Activated CD8-positive, alpha-beta memory T cell treated with anti-CD3 and anti-CD28 coated beads, Interleukin-2, amount 10 ng/mL, durations not matched to agents 7 days and 5 days (primary cell): ENCODE data around the gene NDUFA13. TPM values are rescaled to one million over a fixed set of nuclear protein-coding genes. Genes with fewer than 3 reads are reported as not detected.
A peak's percentile ranks its signal among the peaks of the same experiment; 100 is the strongest.

ENCODE experiments used
- ATAC-seq: fragments of 150-1000 bp; cut with Tn5 transposase; one replicate; pipeline ENCODE4 v1.10.0; 2021; ENCODE audit warnings: moderate library complexity
- CTCF ChIA-PET: fragments of 350-600 bp; sonication (Branson Sonifier 250); formaldehyde crosslinking; loops from one replicate; lab custom pipeline; 2021; ENCODE audit warnings: antibody characterized with exemption; lab: Charles Lee
- DNase-seq: peaks from one replicate; pipeline ENCODE4 v3.0.0-alpha.2; 2020
- H3K27ac Mint-ChIP-seq: one replicate; pipeline ENCODE4 v1.8.0; 2021; ENCODE audit warnings: mild to moderate bottlenecking, mixed read lengths
- H3K27me3 Mint-ChIP-seq: one replicate; pipeline ENCODE4 v1.8.0; 2021; ENCODE audit warnings: mixed read lengths
- H3K36me3 Mint-ChIP-seq: one replicate; pipeline ENCODE4 v1.8.0; 2021; ENCODE audit warnings: mild to moderate bottlenecking, mixed read lengths
- H3K4me1 Mint-ChIP-seq: one replicate; pipeline ENCODE4 v1.8.0; 2021; ENCODE audit warnings: mixed read lengths
- H3K4me3 Mint-ChIP-seq: one replicate; pipeline ENCODE4 v1.8.0; 2021; ENCODE audit warnings: mild to moderate bottlenecking, moderate library complexity, mixed read lengths
- H3K9me3 Mint-ChIP-seq: one replicate; pipeline ENCODE4 v1.8.0; 2022; ENCODE audit warnings: low read depth, mixed read lengths
- total RNA-seq, 2 experiments: library from RNA; stranded (reverse); gene quantifications; one replicate each; pipeline ENCODE4 v1.2.3, GENCODE V29; 2021

Gene NDUFA13
- total RNA-seq, 2 experiments from 2014 or later: 372 to 417 TPM

- no peak overlapping the region for H3K27ac Mint-ChIP-seq
These were observed 9.4 kb upstream of the NDUFA13 start for GRCh38 chr19:19506592-19506991.

GRCh38 chr19:19507354-19507753 lies 8.7 kb upstream of the NDUFA13 start:
- CTCF ChIA-PET: interaction anchor here (0.8 kb wide), 1 partner anchor 9 kb away, joined by 3 read pairs; the partner anchor contains the start of gene NDUFA13
- DNase-seq: no peak
- Mint-ChIP-seq H3K4me3 (no peak overlapping the region), H3K36me3 (peaks cover 26% of the 10 kb centered on the region), H3K9me3 (no peaks in the 10 kb centered on the region), H3K27ac (no peak overlapping the region), H3K4me1 (no peaks in the 10 kb centered on the region), H3K27me3 (no peaks in the 10 kb centered on the region)
- no peak for ATAC-seq

More at GRCh38 chr19:19506592-19506991, 9.4 kb upstream of the NDUFA13 start:
- CTCF ChIA-PET: interaction anchor here (0.8 kb wide), 1 partner anchor 9 kb away, joined by 3 read pairs; the partner anchor contains the start of gene NDUFA13
- H3K4me1 Mint-ChIP-seq: no peaks in the 10 kb centered on the region
- no peaks in the 10 kb centered on the region for H3K9me3 Mint-ChIP-seq
- H3K36me3 Mint-ChIP-seq: peaks cover 31% of the 10 kb centered on the region
- no peak overlapping the region for H3K4me3 Mint-ChIP-seq
- no peaks in the 10 kb centered on the region for H3K27me3 Mint-ChIP-seq
- ATAC-seq (no peak), DNase-seq (no peak)

GRCh38 chr19:19508217-19508616 lies 7.8 kb upstream of the NDUFA13 start:
- Mint-ChIP-seq H3K27me3 (no peaks in the 10 kb centered on the region), H3K36me3 (peaks cover 21% of the 10 kb centered on the region), H3K4me3 (no peak overlapping the region), H3K4me1 (no peaks in the 10 kb centered on the region), H3K27ac (no peak overlapping the region), H3K9me3 (no peaks in the 10 kb centered on the region)
- DNase-seq: no peak
- no peak for ATAC-seq
- CTCF ChIA-PET: interaction anchor here (0.8 kb wide), 1 partner anchor 18 kb away, joined by 3 read pairs; no protein-coding TSS in a partner anchor

- Mint-ChIP-seq H3K36me3 (peaks cover 19% of the 10 kb centered on the region), H3K27ac (no peak overlapping the region), H3K4me1 (peaks cover under 1% of the 10 kb centered on the region), H3K27me3 (no peaks in the 10 kb centered on the region), H3K4me3 (no peak overlapping the region), H3K9me3 (no peaks in the 10 kb centered on the region)
- DNase-seq (no peak), ATAC-seq (no peak)
- CTCF ChIA-PET: interaction anchor here (1.6 to 2.3 kb wide), 2 partner anchors 20 to 44 kb away, joined by 4 to 12 read pairs; no protein-coding TSS in a partner anchor
These were observed 5.6 kb upstream of the NDUFA13 start for GRCh38 chr19:19510432-19510831.

- H3K9me3 Mint-ChIP-seq: no peaks in the 10 kb centered on the region
- no peak overlapping the region for H3K4me3 Mint-ChIP-seq
- H3K36me3 Mint-ChIP-seq: peaks cover 12% of the 10 kb centered on the region
- CTCF ChIA-PET: interaction anchor here (1.1 kb wide), 1 partner anchor 23 kb away, joined by 3 read pairs; no protein-coding TSS in a partner anchor
- no peaks in the 10 kb centered on the region for H3K27me3 Mint-ChIP-seq
- H3K27ac Mint-ChIP-seq: no peak overlapping the region
- no peak for DNase-seq
- peaks cover 18% of the 10 kb centered on the region for H3K4me1 Mint-ChIP-seq
- no peak for ATAC-seq
These were observed 2.3 kb upstream of the NDUFA13 start for GRCh38 chr19:19513682-19514081.

GRCh38 chr19:19514215-19514657 lies 1.8 kb upstream of the NDUFA13 start:
- no peaks in the 10 kb centered on the region for H3K27me3 Mint-ChIP-seq
- H3K4me3 Mint-ChIP-seq: no peak overlapping the region
- no peak overlapping the region for H3K27ac Mint-ChIP-seq
- no peak for ATAC-seq
- no peak for DNase-seq
- peaks cover 21% of the 10 kb centered on the region for H3K4me1 Mint-ChIP-seq
- H3K9me3 Mint-ChIP-seq: no peaks in the 10 kb centered on the region
- peaks cover 14% of the 10 kb centered on the region for H3K36me3 Mint-ChIP-seq
- CTCF ChIA-PET: interaction anchor here (1.1 kb wide), 1 partner anchor 23 kb away, joined by 3 read pairs; no protein-coding TSS in a partner anchor

- Mint-ChIP-seq H3K9me3 (no peaks in the 10 kb centered on the region), H3K4me1 (peaks cover 24% of the 10 kb centered on the region), H3K4me3 (peak within 1 kb of the TSS; percentile 92), H3K27me3 (no peaks in the 10 kb centered on the region), H3K27ac (peak within 1 kb of the TSS; percentile 94), H3K36me3 (peaks cover 22% of the 10 kb centered on the region)
- DNase-seq (no peak), ATAC-seq (no peak)
- CTCF ChIA-PET: interaction anchor here (1.0 to 2.3 kb wide), 10 partner anchors 8 to 153 kb away, joined by 3 to 8 read pairs (median 4); partner anchors contain the start of gene GMIP
These were observed 964 bp upstream of the NDUFA13 start, which contains the start of gene TSSK6 for GRCh38 chr19:19514881-19515641. Gene TSSK6, minus strand, starts transcription at chr19:19515548. Its CDS starts 121 bp downstream, at chr19:19515427.

- peak overlapping the region; percentile 94 for H3K27ac Mint-ChIP-seq
These were observed 1.2 kb downstream of the NDUFA13 start for GRCh38 chr19:19517235-19517619.

GRCh38 chr19:19520989-19521388 lies 5.0 kb downstream of the NDUFA13 start:
- no peak for ATAC-seq
- no peaks in the 10 kb centered on the region for H3K27me3 Mint-ChIP-seq
- H3K4me1 Mint-ChIP-seq: peaks cover 40% of the 10 kb centered on the region
- no peak for DNase-seq
- no peak overlapping the region for H3K27ac Mint-ChIP-seq
- H3K9me3 Mint-ChIP-seq: no peaks in the 10 kb centered on the region
- peaks cover 28% of the 10 kb centered on the region for H3K36me3 Mint-ChIP-seq
- CTCF ChIA-PET: interaction anchor here (2.7 kb wide), 1 partner anchor 11 kb away, joined by 11 read pairs; no protein-coding TSS in a partner anchor
- no peak overlapping the region for H3K4me3 Mint-ChIP-seq

More at GRCh38 chr19:19517235-19517619, 1.2 kb downstream of the NDUFA13 start:
- H3K27me3 Mint-ChIP-seq: no peaks in the 10 kb centered on the region
- CTCF ChIA-PET: interaction anchor here (1.9 kb wide), 1 partner anchor 37 kb away, joined by 6 read pairs; no protein-coding TSS in a partner anchor
- peaks cover 29% of the 10 kb centered on the region for H3K4me1 Mint-ChIP-seq
- no peak for DNase-seq
- H3K9me3 Mint-ChIP-seq: no peaks in the 10 kb centered on the region
- peaks cover 32% of the 10 kb centered on the region for H3K36me3 Mint-ChIP-seq
- H3K4me3 Mint-ChIP-seq: peak overlapping the region; percentile 92
- ATAC-seq: no peak

- ATAC-seq: no peak
- Mint-ChIP-seq H3K36me3 (peaks cover 24% of the 10 kb centered on the region), H3K9me3 (no peaks in the 10 kb centered on the region), H3K27me3 (no peaks in the 10 kb centered on the region), H3K27ac (no peak overlapping the region), H3K4me3 (no peak overlapping the region), H3K4me1 (peaks cover 29% of the 10 kb centered on the region)
- DNase-seq: no peak
- CTCF ChIA-PET: interaction anchor here (2.7 kb wide), 1 partner anchor 9 kb away, joined by 11 read pairs; no protein-coding TSS in a partner anchor
These were observed 7.2 kb downstream of the NDUFA13 start for GRCh38 chr19:19523177-19523576.

- Mint-ChIP-seq H3K27ac (no peak overlapping the region), H3K9me3 (no peaks in the 10 kb centered on the region), H3K27me3 (no peaks in the 10 kb centered on the region), H3K4me1 (peaks cover 26% of the 10 kb centered on the region), H3K36me3 (peaks cover 24% of the 10 kb centered on the region), H3K4me3 (no peak overlapping the region)
- CTCF ChIA-PET: no interaction called here
- ATAC-seq (no peak), DNase-seq (no peak)
These were observed 8.0 kb downstream of the NDUFA13 start for GRCh38 chr19:19524053-19524452.

GRCh38 chr19:19525611-19526380 lies 9.8 kb downstream of the NDUFA13 start:
- CTCF ChIA-PET: interaction anchor here (1.2 kb wide), 1 partner anchor 28 kb away, joined by 3 read pairs; no protein-coding TSS in a partner anchor
- no peak overlapping the region for H3K4me3 Mint-ChIP-seq
- H3K4me1 Mint-ChIP-seq: peaks cover 19% of the 10 kb centered on the region
- H3K36me3 Mint-ChIP-seq: peaks cover 8% of the 10 kb centered on the region
- H3K9me3 Mint-ChIP-seq: no peaks in the 10 kb centered on the region
- no peaks in the 10 kb centered on the region for H3K27me3 Mint-ChIP-seq
- no peak for ATAC-seq
- DNase-seq: no peak
- H3K27ac Mint-ChIP-seq: no peak overlapping the region
